ENCODE measurements around the gene BLTP2. TPM values are rescaled to one million over a fixed set of nuclear protein-coding genes. Genes with fewer than 3 reads are reported as not detected.
A peak's percentile ranks its signal among the peaks of the same experiment; 100 is the strongest.

Gene BLTP2
- total and polyA plus RNA-seq, 10 of the 15 experiments (the other 5 are each of a cell fraction or from before 2014, with no cell fraction given), result 14.2 to 151 (median 78.1) TPM

DNA sequence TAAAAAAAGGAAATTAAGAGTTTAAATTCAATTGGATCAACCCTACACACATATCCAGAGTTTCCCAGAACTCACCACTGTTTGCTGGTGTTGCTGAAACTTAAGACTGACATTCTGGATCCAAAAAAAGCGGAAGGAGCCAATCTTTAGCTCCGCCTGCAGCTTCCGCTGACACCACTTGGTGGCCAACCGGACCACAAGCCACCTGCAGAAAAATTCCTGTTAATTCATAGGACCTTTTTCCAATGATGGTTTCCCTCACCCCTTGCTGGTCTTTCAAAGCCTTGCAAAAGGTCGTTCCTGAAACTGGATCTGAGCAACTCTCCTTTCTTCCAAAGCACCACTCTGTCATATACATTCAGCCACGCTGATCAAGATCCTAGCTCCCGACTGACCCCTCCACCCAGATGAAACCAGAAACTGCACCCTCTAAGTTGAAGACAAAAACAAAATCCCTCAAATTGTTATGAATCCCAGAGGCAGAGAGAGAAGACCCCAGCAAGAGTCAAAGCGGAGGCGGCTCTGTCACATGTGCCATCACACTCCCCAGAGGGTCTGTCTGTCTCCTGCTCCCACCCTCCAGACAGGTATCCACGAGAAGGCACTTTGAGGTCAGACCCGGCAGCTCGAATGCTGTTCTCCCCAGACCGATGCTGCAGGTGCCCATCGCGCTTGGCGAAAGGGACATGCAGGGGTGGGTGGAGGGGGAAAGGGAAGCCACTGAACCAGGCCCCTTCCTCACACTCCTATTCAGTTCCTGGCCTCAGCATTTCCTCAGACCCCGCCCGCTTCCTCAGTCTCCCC, 773 bp downstream of the BLTP2 start (continued):
- TF ChIP-seq, protein P1, sequence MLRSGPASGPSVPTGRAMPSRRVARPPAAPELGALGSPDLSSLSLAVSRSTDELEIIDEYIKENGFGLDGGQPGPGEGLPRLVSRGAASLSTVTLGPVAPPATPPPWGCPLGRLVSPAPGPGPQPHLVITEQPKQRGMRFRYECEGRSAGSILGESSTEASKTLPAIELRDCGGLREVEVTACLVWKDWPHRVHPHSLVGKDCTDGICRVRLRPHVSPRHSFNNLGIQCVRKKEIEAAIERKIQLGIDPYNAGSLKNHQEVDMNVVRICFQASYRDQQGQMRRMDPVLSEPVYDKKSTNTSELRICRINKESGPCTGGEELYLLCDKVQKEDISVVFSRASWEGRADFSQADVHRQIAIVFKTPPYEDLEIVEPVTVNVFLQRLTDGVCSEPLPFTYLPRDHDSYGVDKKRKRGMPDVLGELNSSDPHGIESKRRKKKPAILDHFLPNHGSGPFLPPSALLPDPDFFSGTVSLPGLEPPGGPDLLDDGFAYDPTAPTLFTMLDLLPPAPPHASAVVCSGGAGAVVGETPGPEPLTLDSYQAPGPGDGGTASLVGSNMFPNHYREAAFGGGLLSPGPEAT (IDR thresholded peaks at IDR 0.05; ENCODE audit: low read depth), result 0 out of 2 replicates have a peak, but pooled peaks have one; percentile 36
- TF ChIP-seq TCF12 (IDR thresholded peaks at IDR 0.05; ENCODE audit: low read depth, low read length), result peak; percentile 49; the same call in 1 of the 2 replicates
- TF ChIP-seq IKZF1 (conservative IDR thresholded peaks at IDR 0.05), result peak; percentile 64
- TF ChIP-seq CBFB (IDR thresholded peaks at IDR 0.05; ENCODE audit: low read depth), result no peak
- peak; percentile 75 for TF ChIP-seq RUNX3 (IDR thresholded peaks at IDR 0.05; ENCODE audit: low read length)
- peak in 1 of 2 experiments; percentile 37; a peak in 1 of 4 replicates for TF ChIP-seq IKZF2 (IDR thresholded peaks at IDR 0.05)
- TF ChIP-seq EED (IDR thresholded peaks at IDR 0.05; ENCODE audit: low read depth), result peak; percentile 31; the same call in 1 of the 2 replicates
- TF ChIP-seq, protein P2, sequence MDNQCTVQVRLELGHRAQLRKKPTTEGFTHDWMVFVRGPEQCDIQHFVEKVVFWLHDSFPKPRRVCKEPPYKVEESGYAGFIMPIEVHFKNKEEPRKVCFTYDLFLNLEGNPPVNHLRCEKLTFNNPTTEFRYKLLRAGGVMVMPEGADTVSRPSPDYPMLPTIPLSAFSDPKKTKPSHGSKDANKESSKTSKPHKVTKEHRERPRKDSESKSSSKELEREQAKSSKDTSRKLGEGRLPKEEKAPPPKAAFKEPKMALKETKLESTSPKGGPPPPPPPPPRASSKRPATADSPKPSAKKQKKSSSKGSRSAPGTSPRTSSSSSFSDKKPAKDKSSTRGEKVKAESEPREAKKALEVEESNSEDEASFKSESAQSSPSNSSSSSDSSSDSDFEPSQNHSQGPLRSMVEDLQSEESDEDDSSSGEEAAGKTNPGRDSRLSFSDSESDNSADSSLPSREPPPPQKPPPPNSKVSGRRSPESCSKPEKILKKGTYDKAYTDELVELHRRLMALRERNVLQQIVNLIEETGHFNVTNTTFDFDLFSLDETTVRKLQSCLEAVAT (IDR thresholded peaks at IDR 0.05), result no peak; the same call in 1 of the 2 replicates
- TF ChIP-seq, protein P3, sequence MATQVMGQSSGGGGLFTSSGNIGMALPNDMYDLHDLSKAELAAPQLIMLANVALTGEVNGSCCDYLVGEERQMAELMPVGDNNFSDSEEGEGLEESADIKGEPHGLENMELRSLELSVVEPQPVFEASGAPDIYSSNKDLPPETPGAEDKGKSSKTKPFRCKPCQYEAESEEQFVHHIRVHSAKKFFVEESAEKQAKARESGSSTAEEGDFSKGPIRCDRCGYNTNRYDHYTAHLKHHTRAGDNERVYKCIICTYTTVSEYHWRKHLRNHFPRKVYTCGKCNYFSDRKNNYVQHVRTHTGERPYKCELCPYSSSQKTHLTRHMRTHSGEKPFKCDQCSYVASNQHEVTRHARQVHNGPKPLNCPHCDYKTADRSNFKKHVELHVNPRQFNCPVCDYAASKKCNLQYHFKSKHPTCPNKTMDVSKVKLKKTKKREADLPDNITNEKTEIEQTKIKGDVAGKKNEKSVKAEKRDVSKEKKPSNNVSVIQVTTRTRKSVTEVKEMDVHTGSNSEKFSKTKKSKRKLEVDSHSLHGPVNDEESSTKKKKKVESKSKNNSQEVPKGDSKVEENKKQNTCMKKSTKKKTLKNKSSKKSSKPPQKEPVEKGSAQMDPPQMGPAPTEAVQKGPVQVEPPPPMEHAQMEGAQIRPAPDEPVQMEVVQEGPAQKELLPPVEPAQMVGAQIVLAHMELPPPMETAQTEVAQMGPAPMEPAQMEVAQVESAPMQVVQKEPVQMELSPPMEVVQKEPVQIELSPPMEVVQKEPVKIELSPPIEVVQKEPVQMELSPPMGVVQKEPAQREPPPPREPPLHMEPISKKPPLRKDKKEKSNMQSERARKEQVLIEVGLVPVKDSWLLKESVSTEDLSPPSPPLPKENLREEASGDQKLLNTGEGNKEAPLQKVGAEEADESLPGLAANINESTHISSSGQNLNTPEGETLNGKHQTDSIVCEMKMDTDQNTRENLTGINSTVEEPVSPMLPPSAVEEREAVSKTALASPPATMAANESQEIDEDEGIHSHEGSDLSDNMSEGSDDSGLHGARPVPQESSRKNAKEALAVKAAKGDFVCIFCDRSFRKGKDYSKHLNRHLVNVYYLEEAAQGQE (IDR thresholded peaks at IDR 0.05; ENCODE audit: low read depth, low read length), result no peak
- TF ChIP-seq YY1 (IDR thresholded peaks at IDR 0.05; ENCODE audit: low read depth, low read length), result peak; percentile 19; the same call in 1 of the 2 replicates
- TF ChIP-seq SPI1 (IDR thresholded peaks at IDR 0.05; ENCODE audit: borderline replicate concordance, insufficient read depth, low read depth, low read length), result peak; percentile 80
- TF ChIP-seq CREB1 (IDR thresholded peaks at IDR 0.05; ENCODE audit: low read depth), result 0 out of 2 replicates have a peak, but pooled peaks have one; percentile 28
- TF ChIP-seq MXI1 (IDR thresholded peaks at IDR 0.05; ENCODE audit: low read depth, low read length), result no peak
- TF ChIP-seq GABPA (IDR thresholded peaks at IDR 0.05; ENCODE audit: low read depth), result peak; percentile 59; the same call in 1 of the 2 replicates
- 0 out of 2 replicates have a peak, but pooled peaks have one; percentile 3 for TF ChIP-seq SMC3 (IDR thresholded peaks at IDR 0.05; ENCODE audit: borderline replicate concordance, low read length)
